Parathyroid adenoma (tissue), 2 donors: ENCODE results near the gene ART3.

Experiments used
- H2AFZ ChIP-seq: fragments of 300-600 bp; sonication (generic); one replicate; pipeline ENCODE4 v1.7.0; 2017; ENCODE audit warnings: antibody characterized with exemption, mild to moderate bottlenecking
- H3K27ac ChIP-seq: fragments of 300-600 bp; sonication (generic); one replicate; pipeline ENCODE4 v1.7.0; 2017
- H3K27me3 ChIP-seq: fragments of 300-600 bp; sonication (generic); one replicate; pipeline ENCODE4 v1.7.0; 2017; ENCODE audit warnings: low read length; ENCODE audit not compliant: control insufficient read depth, insufficient read depth
- H3K36me3 ChIP-seq: fragments of 300-600 bp; sonication (generic); one replicate; pipeline ENCODE4 v1.7.0; 2017; ENCODE audit warnings: low read length; ENCODE audit not compliant: control insufficient read depth, insufficient read depth
- H3K4me1 ChIP-seq: fragments of 300-600 bp; sonication (generic); one replicate; pipeline ENCODE4 v1.7.0; 2017; ENCODE audit warnings: control low read depth
- H3K4me2 ChIP-seq: fragments of 300-600 bp; sonication (generic); one replicate; pipeline ENCODE4 v1.7.0; 2017; ENCODE audit warnings: low read length
- H3K4me3 ChIP-seq: fragments of 300-600 bp; sonication (generic); one replicate; pipeline ENCODE4 v1.7.0; 2017; ENCODE audit warnings: low read depth, low read length
- H3K79me2 ChIP-seq: fragments of 300-600 bp; sonication (generic); one replicate; pipeline ENCODE4 v1.7.0; 2017; ENCODE audit warnings: control low read depth
- H3K9ac ChIP-seq: fragments of 300-600 bp; sonication (generic); one replicate; pipeline ENCODE4 v1.7.0; 2017; ENCODE audit warnings: mild to moderate bottlenecking
- H3K9me3 ChIP-seq: fragments of 300-600 bp; sonication (generic); one replicate; pipeline ENCODE4 v1.7.0; 2017; ENCODE audit warnings: low read length; ENCODE audit not compliant: control insufficient read depth
- TF ChIP-seq, protein P1 (sequence below): fragments of 300-600 bp; sonication (generic); IDR thresholded peaks from one replicate; pipeline ENCODE4 v1.7.0; 2017; ENCODE audit warnings: antibody characterized with exemption, mild to moderate bottlenecking
- donor health status: primary hyperparathyroidism.

ART3 gene

DNA sequence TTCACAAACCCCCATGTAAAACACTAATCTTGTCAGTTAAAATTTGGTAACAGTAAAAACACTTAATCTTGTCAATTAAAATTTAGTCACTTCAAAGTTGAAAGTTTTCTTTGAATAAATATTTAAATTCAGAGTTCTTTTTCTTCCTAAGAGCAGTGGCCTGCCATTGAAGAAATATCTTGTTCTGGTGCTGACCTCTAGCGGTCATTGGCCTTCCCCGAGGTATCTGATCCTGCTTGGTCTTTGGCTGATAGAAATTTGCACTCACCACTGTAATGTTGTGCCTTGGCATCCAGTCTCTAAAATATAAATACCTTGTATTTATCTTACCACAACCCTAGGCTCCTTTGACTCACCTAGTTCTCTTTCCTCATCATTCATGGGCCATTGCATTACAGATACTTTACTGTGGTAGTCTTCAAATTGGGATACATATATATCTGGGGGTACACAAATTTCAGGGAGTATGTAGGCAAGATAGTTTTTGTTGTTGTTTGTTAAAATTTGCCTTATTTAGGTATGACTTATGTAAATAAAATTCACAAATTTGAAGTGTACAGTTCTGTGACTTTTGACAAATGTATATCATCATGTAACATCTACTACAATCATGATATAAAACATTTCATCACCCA lies 6.7 kb upstream of the ART3 start:
- H3K36me3 ChIP-seq = no peaks in the 10 kb centered on the region
- no peaks in the 10 kb centered on the region for H3K4me1 ChIP-seq
- no peak overlapping the region for H3K4me2 ChIP-seq
- no peak overlapping the region for H3K4me3 ChIP-seq
- no peaks in the 10 kb centered on the region for H3K79me2 ChIP-seq
- no peak overlapping the region for H3K27ac ChIP-seq
- TF ChIP-seq, protein P1, sequence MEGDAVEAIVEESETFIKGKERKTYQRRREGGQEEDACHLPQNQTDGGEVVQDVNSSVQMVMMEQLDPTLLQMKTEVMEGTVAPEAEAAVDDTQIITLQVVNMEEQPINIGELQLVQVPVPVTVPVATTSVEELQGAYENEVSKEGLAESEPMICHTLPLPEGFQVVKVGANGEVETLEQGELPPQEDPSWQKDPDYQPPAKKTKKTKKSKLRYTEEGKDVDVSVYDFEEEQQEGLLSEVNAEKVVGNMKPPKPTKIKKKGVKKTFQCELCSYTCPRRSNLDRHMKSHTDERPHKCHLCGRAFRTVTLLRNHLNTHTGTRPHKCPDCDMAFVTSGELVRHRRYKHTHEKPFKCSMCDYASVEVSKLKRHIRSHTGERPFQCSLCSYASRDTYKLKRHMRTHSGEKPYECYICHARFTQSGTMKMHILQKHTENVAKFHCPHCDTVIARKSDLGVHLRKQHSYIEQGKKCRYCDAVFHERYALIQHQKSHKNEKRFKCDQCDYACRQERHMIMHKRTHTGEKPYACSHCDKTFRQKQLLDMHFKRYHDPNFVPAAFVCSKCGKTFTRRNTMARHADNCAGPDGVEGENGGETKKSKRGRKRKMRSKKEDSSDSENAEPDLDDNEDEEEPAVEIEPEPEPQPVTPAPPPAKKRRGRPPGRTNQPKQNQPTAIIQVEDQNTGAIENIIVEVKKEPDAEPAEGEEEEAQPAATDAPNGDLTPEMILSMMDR = peak; percentile 63
- H3K27me3 ChIP-seq = no peaks in the 10 kb centered on the region
- H3K9me3 ChIP-seq = no peaks in the 10 kb centered on the region
- H2AFZ ChIP-seq = no peak overlapping the region
- no peak overlapping the region for H3K9ac ChIP-seq

DNA sequence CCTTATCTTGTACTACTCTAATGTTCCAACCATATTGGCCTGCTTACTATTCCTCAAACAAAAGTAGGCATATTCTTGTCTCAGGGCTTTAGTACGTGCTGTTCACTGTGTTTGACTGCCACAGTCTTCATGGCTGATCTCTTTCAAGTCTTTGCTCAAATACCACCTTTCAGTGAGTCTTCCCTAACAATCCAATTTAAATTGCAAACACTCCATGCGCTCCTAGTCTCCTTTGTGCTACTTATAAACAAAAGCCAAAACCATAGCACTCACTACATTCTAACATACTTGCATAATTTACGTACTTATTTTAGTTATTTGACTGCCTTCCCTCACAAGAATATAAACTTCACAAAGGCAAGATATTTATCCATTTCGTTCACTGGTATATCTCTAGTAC lies 1.7 kb upstream of the ART3 start:
- H3K4me1 ChIP-seq = no peaks in the 10 kb centered on the region
- H3K4me2 ChIP-seq = no peak overlapping the region
- no peaks in the 10 kb centered on the region for H3K9me3 ChIP-seq
- no peak overlapping the region for H2AFZ ChIP-seq
- no peak overlapping the region for H3K27ac ChIP-seq
- H3K79me2 ChIP-seq = no peaks in the 10 kb centered on the region
- H3K36me3 ChIP-seq = no peaks in the 10 kb centered on the region
- H3K4me3 ChIP-seq = no peak overlapping the region
- H3K9ac ChIP-seq = no peak overlapping the region
- TF ChIP-seq, protein P1 = no peak
- H3K27me3 ChIP-seq = no peaks in the 10 kb centered on the region

GRCh38 chr4:76074993-76075600 lies 588 bp downstream of the ART3 start:
- no peaks in the 10 kb centered on the region for H3K36me3 ChIP-seq
- TF ChIP-seq, protein P1 = no peak
- H3K9me3 ChIP-seq = no peaks in the 10 kb centered on the region
- H2AFZ ChIP-seq = no peak overlapping the region
- no peak overlapping the region for H3K4me3 ChIP-seq
- no peaks in the 10 kb centered on the region for H3K27me3 ChIP-seq
- H3K79me2 ChIP-seq = no peaks in the 10 kb centered on the region
- H3K9ac ChIP-seq = no peak overlapping the region
- no peaks in the 10 kb centered on the region for H3K4me1 ChIP-seq
- H3K4me2 ChIP-seq = no peak overlapping the region
- H3K27ac ChIP-seq = no peak overlapping the region

GRCh38 chr4:76078033-76078613 lies 3.6 kb downstream of the ART3 start:
- Histone ChIP-seq H3K27ac (no peak overlapping the region), H2AFZ (no peak overlapping the region), H3K4me1 (no peaks in the 10 kb centered on the region), H3K36me3 (no peaks in the 10 kb centered on the region), H3K9ac (no peak overlapping the region), H3K4me3 (no peak overlapping the region), H3K9me3 (no peaks in the 10 kb centered on the region), H3K79me2 (no peaks in the 10 kb centered on the region), H3K4me2 (no peak overlapping the region), H3K27me3 (no peaks in the 10 kb centered on the region)
- TF ChIP-seq, protein P1 = no peak
